ENCODE measurements around the gene PLAAT2. TPM values are rescaled to one million over a fixed set of nuclear protein-coding genes. Genes with fewer than 3 reads are reported as not detected.
"Not testable (repeated sequence)": the region's sequence is repeated elsewhere in the genome, so short reads cannot be mapped to it uniquely, and the experiment has no call there.

Gene PLAAT2
- total RNA-seq, 1 donor from 2014 or later: 1.3 TPM

DNA sequence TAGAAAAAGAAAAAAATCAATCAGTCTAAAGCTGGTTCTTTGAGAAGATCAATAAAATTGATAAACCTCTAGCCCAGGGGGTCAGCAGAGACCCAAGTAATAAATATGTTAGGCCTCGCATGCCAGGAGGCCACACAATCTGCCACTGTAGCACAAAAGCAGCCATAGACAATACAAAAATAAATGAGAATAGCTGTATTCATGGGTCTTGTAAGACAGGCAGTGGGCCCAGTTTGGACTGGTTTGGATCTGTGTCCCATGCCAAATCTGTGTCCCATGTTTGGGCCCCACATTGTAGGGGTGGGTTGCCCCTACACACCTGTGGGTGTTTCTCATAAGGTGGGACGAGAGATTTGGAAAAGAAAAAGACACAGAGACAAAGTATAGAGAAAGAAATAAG is 33.2 kb downstream of the PLAAT2 start:
- FAIRE-seq (no peak), DNase-seq (ENCODE audit: low read depth) (no peak)
- no peak overlapping the region for H3K4me3 ChIP-seq (ENCODE audit: low read depth, low read length)
- TF ChIP-seq, protein P1, sequence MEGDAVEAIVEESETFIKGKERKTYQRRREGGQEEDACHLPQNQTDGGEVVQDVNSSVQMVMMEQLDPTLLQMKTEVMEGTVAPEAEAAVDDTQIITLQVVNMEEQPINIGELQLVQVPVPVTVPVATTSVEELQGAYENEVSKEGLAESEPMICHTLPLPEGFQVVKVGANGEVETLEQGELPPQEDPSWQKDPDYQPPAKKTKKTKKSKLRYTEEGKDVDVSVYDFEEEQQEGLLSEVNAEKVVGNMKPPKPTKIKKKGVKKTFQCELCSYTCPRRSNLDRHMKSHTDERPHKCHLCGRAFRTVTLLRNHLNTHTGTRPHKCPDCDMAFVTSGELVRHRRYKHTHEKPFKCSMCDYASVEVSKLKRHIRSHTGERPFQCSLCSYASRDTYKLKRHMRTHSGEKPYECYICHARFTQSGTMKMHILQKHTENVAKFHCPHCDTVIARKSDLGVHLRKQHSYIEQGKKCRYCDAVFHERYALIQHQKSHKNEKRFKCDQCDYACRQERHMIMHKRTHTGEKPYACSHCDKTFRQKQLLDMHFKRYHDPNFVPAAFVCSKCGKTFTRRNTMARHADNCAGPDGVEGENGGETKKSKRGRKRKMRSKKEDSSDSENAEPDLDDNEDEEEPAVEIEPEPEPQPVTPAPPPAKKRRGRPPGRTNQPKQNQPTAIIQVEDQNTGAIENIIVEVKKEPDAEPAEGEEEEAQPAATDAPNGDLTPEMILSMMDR (IDR thresholded peaks at IDR 0.05; ENCODE audit: insufficient read depth, low read length, severe bottlenecking): no peak
- H3K36me3 ChIP-seq (ENCODE audit: control insufficient read depth, insufficient read depth, low read length): no peaks in the 10 kb centered on the region
- no peaks in the 10 kb centered on the region for H3K27me3 ChIP-seq (ENCODE audit: control insufficient read depth, insufficient read depth, low read length)

DNA sequence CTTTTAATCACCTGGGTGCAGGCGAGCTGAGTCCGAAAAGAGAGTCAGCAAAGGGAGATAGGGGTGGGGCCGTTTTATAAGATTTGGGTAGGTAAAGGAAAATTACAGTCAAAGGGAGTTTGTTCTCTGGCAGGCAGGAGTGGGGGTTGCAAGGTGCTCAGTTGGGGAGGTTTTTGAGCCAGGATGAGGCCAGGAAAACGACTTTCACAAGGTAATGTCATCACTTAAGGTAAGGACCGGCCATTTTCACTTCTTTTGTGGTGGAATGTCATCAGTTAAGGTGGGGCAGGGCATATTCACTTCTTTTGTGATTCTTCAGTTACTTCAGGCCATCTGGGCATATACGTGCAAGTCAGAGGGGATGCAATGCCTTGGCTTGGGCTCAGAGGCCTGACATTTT is 33.8 kb downstream of the PLAAT2 start:
- not testable (repeated sequence) for DNase-seq (ENCODE audit: low read depth); FAIRE-seq; H3K36me3 ChIP-seq (ENCODE audit: control insufficient read depth, insufficient read depth, low read length); H3K4me3 ChIP-seq (ENCODE audit: low read depth, low read length); H3K27me3 ChIP-seq (ENCODE audit: control insufficient read depth, insufficient read depth, low read length)

DNA sequence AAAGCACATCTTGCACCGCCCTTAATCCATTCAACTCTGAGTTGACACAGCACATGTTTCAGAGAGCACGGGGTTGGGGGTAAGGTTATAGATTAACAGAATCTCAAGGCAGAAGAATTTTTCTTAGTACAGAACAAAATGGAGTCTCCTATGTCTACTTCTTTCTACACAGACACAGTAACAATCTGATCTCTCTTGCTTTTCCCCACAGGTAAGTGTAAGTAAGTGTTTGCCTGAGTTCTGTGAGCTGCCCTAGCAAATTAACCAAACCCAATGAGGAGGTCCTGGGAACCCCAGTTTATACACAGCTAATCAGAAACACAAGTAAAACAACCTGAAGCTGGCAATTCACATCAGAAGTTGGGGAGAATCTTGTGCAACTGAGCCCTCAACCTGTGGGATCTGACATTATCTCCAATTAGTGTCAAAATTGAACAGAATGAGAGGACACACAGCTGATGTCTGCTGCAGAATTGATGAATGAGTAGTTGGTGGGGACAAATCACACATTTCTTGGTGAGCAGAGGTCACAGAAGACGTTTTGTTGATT is 34.4 kb downstream of the PLAAT2 start:
- H3K27me3 ChIP-seq (ENCODE audit: control insufficient read depth, insufficient read depth, low read length); DNase-seq (ENCODE audit: low read depth); H3K4me3 ChIP-seq (ENCODE audit: low read depth, low read length); H3K36me3 ChIP-seq (ENCODE audit: control insufficient read depth, insufficient read depth, low read length); FAIRE-seq: not testable (repeated sequence)

DNA sequence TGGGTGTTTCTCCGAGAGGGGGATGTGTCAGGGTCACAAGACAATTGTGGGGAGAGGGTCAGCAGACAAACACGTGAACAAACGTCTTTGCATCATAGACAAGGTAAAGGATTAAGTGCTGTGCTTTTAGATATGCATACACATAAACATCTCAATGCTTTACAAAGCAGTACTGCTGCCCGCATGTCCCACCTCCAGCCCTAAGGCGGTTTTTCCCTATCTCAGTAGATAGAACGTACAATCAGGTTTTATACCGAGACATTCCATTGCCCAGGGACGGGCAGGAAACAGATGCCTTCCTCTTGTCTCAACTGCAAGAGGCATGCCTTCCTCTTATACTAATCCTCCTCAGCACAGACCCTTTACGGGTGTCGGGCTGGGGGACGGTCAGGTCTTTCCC is 35.0 kb downstream of the PLAAT2 start:
- not testable (repeated sequence) for FAIRE-seq; H3K4me3 ChIP-seq (ENCODE audit: low read depth, low read length); DNase-seq (ENCODE audit: low read depth); H3K27me3 ChIP-seq (ENCODE audit: control insufficient read depth, insufficient read depth, low read length); H3K36me3 ChIP-seq (ENCODE audit: control insufficient read depth, insufficient read depth, low read length)

DNA sequence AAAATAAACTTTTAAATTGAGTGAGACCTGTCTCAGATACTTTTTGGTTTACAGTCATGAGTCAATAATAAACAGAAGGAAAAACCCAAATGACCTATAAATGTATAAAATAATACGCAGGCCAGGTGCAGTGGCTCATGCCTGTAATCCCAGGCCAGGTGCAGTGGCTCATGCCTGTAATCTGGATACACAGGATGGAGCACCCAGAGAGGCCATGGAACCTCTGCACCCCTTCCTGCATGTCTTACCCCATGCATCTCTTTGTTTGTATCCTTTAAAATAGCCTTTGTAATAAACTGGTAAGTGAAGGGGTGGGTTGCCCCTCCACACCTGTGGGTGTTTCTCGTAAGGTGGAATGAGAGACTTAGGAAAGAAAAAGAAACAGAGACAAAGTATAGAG is 35.5 kb downstream of the PLAAT2 start:
- H3K36me3 ChIP-seq (ENCODE audit: control insufficient read depth, insufficient read depth, low read length): no peaks in the 10 kb centered on the region
- FAIRE-seq: no peak
- DNase-seq (ENCODE audit: low read depth): no peak
- no peaks in the 10 kb centered on the region for H3K27me3 ChIP-seq (ENCODE audit: control insufficient read depth, insufficient read depth, low read length)
- TF ChIP-seq, protein P1 (IDR thresholded peaks at IDR 0.05; ENCODE audit: insufficient read depth, low read length, severe bottlenecking): no peak
- H3K4me3 ChIP-seq (ENCODE audit: low read depth, low read length): no peak overlapping the region

DNA sequence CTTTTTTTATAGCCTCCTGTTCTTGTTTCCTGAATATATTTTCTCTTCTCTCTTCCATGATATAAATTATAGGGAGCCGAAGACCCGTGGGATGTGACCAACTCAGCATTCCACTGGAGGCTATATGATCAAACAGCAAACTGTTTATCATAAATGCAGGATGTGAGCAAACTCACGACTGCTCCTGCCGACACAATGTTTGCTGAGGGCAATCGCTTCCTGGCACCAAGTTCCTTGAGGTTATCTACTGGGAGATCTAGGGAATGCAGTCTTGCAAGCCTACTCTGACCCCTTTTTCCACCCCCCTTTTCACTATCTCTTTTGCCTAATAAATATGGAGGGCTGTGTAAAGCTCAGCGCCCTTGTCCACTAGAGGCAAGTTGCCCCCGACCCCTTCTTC is 40.0 kb downstream of the PLAAT2 start:
- DNase-seq (ENCODE audit: low read depth) (no peak), FAIRE-seq (no peak)
- H3K36me3 ChIP-seq (ENCODE audit: control insufficient read depth, insufficient read depth, low read length): no peaks in the 10 kb centered on the region
- TF ChIP-seq, protein P1 (IDR thresholded peaks at IDR 0.05; ENCODE audit: insufficient read depth, low read length, severe bottlenecking): no peak
- H3K27me3 ChIP-seq (ENCODE audit: control insufficient read depth, insufficient read depth, low read length): no peaks in the 10 kb centered on the region
- no peak overlapping the region for H3K4me3 ChIP-seq (ENCODE audit: low read depth, low read length)

DNA sequence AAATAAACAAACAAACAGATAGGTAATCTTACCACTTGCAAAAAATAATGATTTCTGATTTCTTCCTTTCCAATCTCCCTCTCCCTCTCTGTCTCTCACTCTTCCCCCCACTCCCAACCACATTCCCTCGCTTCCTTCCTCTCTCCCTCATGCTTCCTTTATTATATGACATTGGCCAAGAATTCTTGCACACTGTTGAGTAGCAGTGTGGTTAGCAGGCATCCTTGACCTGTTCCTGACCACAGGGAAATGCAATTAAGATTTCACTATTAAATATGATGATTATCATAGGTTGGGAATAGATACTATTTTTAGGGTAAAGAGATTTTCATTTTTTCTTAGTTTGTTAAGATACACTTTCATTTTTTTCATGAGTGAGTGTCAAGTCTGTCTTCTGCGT is 41.3 kb downstream of the PLAAT2 start:
- DNase-seq (ENCODE audit: low read depth): no peak
- Histone ChIP-seq H3K27me3 (ENCODE audit: control insufficient read depth, insufficient read depth, low read length) (no peaks in the 10 kb centered on the region), H3K4me3 (ENCODE audit: low read depth, low read length) (no peak overlapping the region), H3K36me3 (ENCODE audit: control insufficient read depth, insufficient read depth, low read length) (no peaks in the 10 kb centered on the region)
- TF ChIP-seq, protein P1 (IDR thresholded peaks at IDR 0.05; ENCODE audit: insufficient read depth, low read length, severe bottlenecking): no peak
- no peak for FAIRE-seq

All from bronchial epithelial cell (primary cell).